22Rv1 (cell line): ENCODE results near the gene CUL2.

Experiments used
- H3K27ac ChIP-seq: fragments of 450-650 bp; 2 replicates; pipeline ENCODE4 v1.5.1; 2017
- CTCF ChIP-seq: fragments of 450-650 bp; IDR thresholded peaks from 2 replicates; pipeline ENCODE4 v1.5.1; 2017; ENCODE audit warnings: mild to moderate bottlenecking
- ZFX ChIP-seq: fragments of 450-650 bp; IDR thresholded peaks from 2 replicates; pipeline ENCODE4 v1.6.1; 2017; ENCODE audit warnings: antibody characterized with exemption, borderline replicate concordance

CUL2 gene

GRCh38 chr10:35020481-35020880 lies 69.7 kb downstream of the CUL2 start:
- H3K27ac ChIP-seq = no peak overlapping the region
- no peak for TF ChIP-seq ZFX
- no peak for TF ChIP-seq CTCF

- no peak overlapping the region for H3K27ac ChIP-seq
- TF ChIP-seq ZFX (no peak), CTCF (no peak)
These were observed 70.8 kb downstream of the CUL2 start for GRCh38 chr10:35019041-35020024.

GRCh38 chr10:35017608-35018007 lies 72.5 kb downstream of the CUL2 start:
- H3K27ac ChIP-seq = no peak overlapping the region
- TF ChIP-seq ZFX (no peak), CTCF (no peak)

- no peak for TF ChIP-seq CTCF
- no peak for TF ChIP-seq ZFX
- no peak overlapping the region for H3K27ac ChIP-seq
These were observed 74.2 kb downstream of the CUL2 start for GRCh38 chr10:35015843-35016408.

- no peak overlapping the region for H3K27ac ChIP-seq
- TF ChIP-seq CTCF (no peak), ZFX (no peak)
These were observed 77.4 kb downstream of the CUL2 start for GRCh38 chr10:35012781-35013180.

GRCh38 chr10:35011771-35012191 lies 78.4 kb downstream of the CUL2 start:
- no peak overlapping the region for H3K27ac ChIP-seq
- no peak for TF ChIP-seq CTCF
- TF ChIP-seq ZFX = no peak

GRCh38 chr10:35007858-35008301 lies 82.3 kb downstream of the CUL2 start:
- TF ChIP-seq CTCF = no peak
- no peak for TF ChIP-seq ZFX
- peak overlapping the region; percentile 39 for H3K27ac ChIP-seq
